ENCODE data around the gene SCARB1.

DNA sequence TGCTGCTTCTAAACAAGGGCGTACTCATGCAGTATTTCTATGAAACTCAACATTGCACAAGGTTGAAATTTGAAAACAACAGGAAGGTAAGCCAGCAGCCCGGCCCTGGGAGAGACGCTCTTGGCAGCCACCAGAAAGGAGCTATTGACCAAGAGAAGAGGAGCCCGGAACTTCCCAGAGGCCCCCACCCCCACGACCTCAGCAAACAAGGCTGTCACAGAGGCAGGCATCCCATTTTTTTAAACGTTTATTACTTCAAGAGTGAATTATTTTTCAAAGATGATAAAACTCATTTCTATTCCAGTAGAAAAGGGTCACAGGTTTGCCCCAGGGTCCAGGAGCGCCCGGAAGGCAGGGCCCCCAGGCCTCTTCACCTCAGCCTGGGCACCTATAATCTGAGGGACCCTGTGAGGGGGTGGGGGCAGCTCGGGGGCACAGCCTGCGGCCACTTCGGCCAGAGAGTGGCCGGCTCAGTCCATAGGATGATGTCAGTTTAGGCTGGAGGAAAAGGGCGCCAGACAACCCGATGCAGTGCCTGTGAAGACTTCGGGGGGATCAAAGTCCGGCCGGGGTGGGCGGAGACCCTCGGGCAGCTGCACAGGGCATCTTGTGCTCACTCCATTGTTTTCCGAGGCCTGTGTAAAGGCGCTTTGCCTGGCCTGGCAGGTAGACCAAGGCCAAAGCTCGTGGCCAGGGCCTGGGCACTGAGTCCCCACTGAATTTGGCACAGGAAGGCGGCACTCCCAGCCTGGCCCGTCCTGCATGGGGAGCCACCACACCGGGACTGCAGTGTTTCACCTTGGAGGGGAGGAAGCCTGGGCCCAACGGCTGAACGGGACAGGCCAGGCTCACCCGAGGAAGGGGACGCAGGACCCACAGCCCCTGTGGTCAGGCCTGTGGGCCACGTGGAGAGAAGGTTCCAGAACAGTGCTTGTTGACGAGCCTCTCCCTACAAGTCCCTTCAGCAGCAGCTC lies 86.0 kb downstream of the SCARB1 start:
- TF ChIP-seq, protein P1, sequence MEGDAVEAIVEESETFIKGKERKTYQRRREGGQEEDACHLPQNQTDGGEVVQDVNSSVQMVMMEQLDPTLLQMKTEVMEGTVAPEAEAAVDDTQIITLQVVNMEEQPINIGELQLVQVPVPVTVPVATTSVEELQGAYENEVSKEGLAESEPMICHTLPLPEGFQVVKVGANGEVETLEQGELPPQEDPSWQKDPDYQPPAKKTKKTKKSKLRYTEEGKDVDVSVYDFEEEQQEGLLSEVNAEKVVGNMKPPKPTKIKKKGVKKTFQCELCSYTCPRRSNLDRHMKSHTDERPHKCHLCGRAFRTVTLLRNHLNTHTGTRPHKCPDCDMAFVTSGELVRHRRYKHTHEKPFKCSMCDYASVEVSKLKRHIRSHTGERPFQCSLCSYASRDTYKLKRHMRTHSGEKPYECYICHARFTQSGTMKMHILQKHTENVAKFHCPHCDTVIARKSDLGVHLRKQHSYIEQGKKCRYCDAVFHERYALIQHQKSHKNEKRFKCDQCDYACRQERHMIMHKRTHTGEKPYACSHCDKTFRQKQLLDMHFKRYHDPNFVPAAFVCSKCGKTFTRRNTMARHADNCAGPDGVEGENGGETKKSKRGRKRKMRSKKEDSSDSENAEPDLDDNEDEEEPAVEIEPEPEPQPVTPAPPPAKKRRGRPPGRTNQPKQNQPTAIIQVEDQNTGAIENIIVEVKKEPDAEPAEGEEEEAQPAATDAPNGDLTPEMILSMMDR (IDR thresholded peaks at IDR 0.05) = no peak
- no peak for TF ChIP-seq EZH2 (IDR thresholded peaks at IDR 0.05)
- TF ChIP-seq EZH2phosphoT487 (IDR thresholded peaks at IDR 0.05) = no peak

Measured in neural progenitor cell (in vitro differentiated cells).